Activated naive CD8-positive, alpha-beta T cell treated with anti-CD3 and anti-CD28 coated beads, Interleukin-2, amount 50 U/mL, for 24 hours (primary cell): Measurements from ENCODE around the gene DYNLRB2.

Experiments used
- ATAC-seq: fragments of 150-1000 bp; cut with Tn5 transposase; one replicate; pipeline ENCODE4 v1.10.0; 2021
- DNase-seq: peaks from one replicate; pipeline ENCODE4 v3.0.0; 2021
- H3K27ac Mint-ChIP-seq: one replicate; pipeline ENCODE4 v1.8.0; 2021; ENCODE audit warnings: mild to moderate bottlenecking, mixed read lengths
- H3K27me3 Mint-ChIP-seq: one replicate; pipeline ENCODE4 v1.8.0; 2021; ENCODE audit warnings: mixed read lengths
- H3K36me3 Mint-ChIP-seq: one replicate; pipeline ENCODE4 v1.8.0; 2021; ENCODE audit warnings: low read depth, mixed read lengths
- H3K4me1 Mint-ChIP-seq: one replicate; pipeline ENCODE4 v1.8.0; 2021; ENCODE audit warnings: mixed read lengths
- H3K4me3 Mint-ChIP-seq: one replicate; pipeline ENCODE4 v1.8.0; 2021; ENCODE audit warnings: mild to moderate bottlenecking, moderate library complexity, mixed read lengths
- H3K9me3 Mint-ChIP-seq: one replicate; pipeline ENCODE4 v1.8.0; 2021; ENCODE audit warnings: mixed read lengths

DYNLRB2 gene

GRCh38 chr16:80540516-80541305 is at the start of gene DYNLRB2:
TSS of gene DYNLRB2 (plus strand) at chr16:80540993. CDS start at chr16:80541077, 84 bp downstream.
- Mint-ChIP-seq H3K27me3 (peaks cover 12% of the 10 kb centered on the region), H3K4me1 (peaks cover 24% of the 10 kb centered on the region), H3K36me3 (peaks cover 4% of the 10 kb centered on the region), H3K9me3 (peaks cover 6% of the 10 kb centered on the region), H3K4me3 (peak within 1 kb of the TSS; percentile 89), H3K27ac (peak within 1 kb of the TSS; percentile 98)
- ATAC-seq (peak; percentile 90), DNase-seq (peak; percentile 94)

DNA sequence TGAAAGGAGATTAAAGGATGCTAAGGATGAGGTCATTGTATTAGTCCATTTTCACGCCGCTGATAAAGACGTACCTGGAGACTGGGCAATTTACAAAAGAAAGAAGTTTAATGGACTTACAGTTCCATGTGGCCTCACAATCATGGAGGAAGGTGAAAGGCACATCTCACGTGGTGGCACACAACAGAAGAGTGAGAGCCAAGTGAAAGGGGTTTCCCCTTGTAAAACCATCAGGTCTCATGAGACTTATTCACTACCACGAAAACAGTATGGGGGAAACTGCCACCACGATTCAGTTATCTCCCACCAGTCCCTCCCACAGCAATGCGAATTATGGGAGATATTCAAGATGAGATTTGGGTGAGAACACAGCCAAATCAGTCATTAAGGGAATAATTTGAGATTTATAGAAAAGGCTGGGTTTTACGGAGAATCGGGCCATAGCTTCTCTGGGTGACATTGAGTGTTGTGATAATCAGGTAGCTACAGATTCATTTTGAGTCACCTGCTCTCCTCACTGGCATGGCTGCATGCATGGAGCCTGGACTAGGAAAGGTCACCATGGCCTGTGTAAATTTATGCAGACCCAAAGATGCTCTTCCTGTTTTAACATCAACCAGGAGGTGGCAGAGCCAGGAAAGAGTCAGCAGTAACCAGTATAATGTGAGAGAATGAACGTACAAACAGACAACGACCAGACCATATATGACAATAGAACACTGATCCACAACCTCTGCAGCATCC is 40.5 kb upstream of the DYNLRB2 start:
- DNase-seq, result no peak
- Mint-ChIP-seq H3K4me1 (peaks cover 18% of the 10 kb centered on the region), H3K27ac (no peak overlapping the region), H3K36me3 (peaks cover 4% of the 10 kb centered on the region), H3K9me3 (peaks cover 11% of the 10 kb centered on the region), H3K4me3 (no peak overlapping the region), H3K27me3 (no peaks in the 10 kb centered on the region)
- ATAC-seq, result peak; percentile 59

GRCh38 chr16:80500961-80501525 is 39.8 kb upstream of the DYNLRB2 start:
- H3K27ac Mint-ChIP-seq, result no peak overlapping the region
- DNase-seq, result no peak
- no peak for ATAC-seq

GRCh38 chr16:80503107-80503506 is 37.7 kb upstream of the DYNLRB2 start:
- DNase-seq (no peak), ATAC-seq (no peak)
- no peak overlapping the region for H3K27ac Mint-ChIP-seq
- H3K36me3 Mint-ChIP-seq, result peaks cover 4% of the 10 kb centered on the region
- H3K4me1 Mint-ChIP-seq, result peaks cover 18% of the 10 kb centered on the region
- H3K27me3 Mint-ChIP-seq, result peaks cover 5% of the 10 kb centered on the region
- peaks cover 11% of the 10 kb centered on the region for H3K9me3 Mint-ChIP-seq
- H3K4me3 Mint-ChIP-seq, result no peak overlapping the region

More at GRCh38 chr16:80500961-80501525, 39.8 kb upstream of the DYNLRB2 start:
- Mint-ChIP-seq H3K9me3 (peaks cover 11% of the 10 kb centered on the region), H3K27me3 (peaks cover 2% of the 10 kb centered on the region), H3K4me3 (no peak overlapping the region), H3K36me3 (peaks cover 4% of the 10 kb centered on the region), H3K4me1 (peaks cover 18% of the 10 kb centered on the region)

DNA sequence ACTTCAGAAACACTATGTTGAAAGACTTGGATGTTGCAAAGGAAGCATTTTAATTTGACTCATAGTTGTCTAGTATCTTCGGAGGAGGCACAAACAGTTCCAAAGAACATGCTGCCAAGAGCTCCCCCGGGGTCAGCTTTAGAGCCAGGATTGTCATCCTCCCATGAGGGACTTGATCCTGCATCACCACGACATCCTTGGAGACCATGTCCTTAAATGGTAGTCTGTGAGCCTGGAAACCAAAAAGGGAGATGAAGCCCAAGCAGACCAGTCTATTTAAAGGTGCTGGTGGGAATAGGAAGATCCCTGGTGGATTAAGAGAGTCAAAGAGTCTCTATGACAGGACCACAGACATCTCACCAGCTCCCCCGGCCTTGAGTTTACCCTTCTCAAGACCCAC is 33.3 kb upstream of the DYNLRB2 start:
- H3K4me3 Mint-ChIP-seq, result no peak overlapping the region
- DNase-seq (no peak), ATAC-seq (no peak)
- no peak overlapping the region for H3K27ac Mint-ChIP-seq
- H3K9me3 Mint-ChIP-seq, result peaks cover 4% of the 10 kb centered on the region
- H3K36me3 Mint-ChIP-seq, result no peaks in the 10 kb centered on the region
- H3K27me3 Mint-ChIP-seq, result peaks cover 7% of the 10 kb centered on the region
- no peaks in the 10 kb centered on the region for H3K4me1 Mint-ChIP-seq

- ATAC-seq (no peak), DNase-seq (no peak)
- no peak overlapping the region for H3K4me3 Mint-ChIP-seq
- H3K27ac Mint-ChIP-seq, result no peak overlapping the region
- H3K36me3 Mint-ChIP-seq, result no peaks in the 10 kb centered on the region
- H3K27me3 Mint-ChIP-seq, result peaks cover 7% of the 10 kb centered on the region
- H3K9me3 Mint-ChIP-seq, result no peaks in the 10 kb centered on the region
- H3K4me1 Mint-ChIP-seq, result no peaks in the 10 kb centered on the region
These were observed 30.9 kb upstream of the DYNLRB2 start for GRCh38 chr16:80509872-80510271.

- Mint-ChIP-seq H3K27ac (no peak overlapping the region), H3K4me3 (no peak overlapping the region), H3K4me1 (no peaks in the 10 kb centered on the region), H3K27me3 (peaks cover 5% of the 10 kb centered on the region), H3K9me3 (no peaks in the 10 kb centered on the region), H3K36me3 (no peaks in the 10 kb centered on the region)
- ATAC-seq (no peak), DNase-seq (no peak)
These were observed 28.8 kb upstream of the DYNLRB2 start for GRCh38 chr16:80511824-80512592.

GRCh38 chr16:80512593-80512853 is 28.3 kb upstream of the DYNLRB2 start:
- no peak for ATAC-seq
- no peak overlapping the region for H3K27ac Mint-ChIP-seq
- H3K36me3 Mint-ChIP-seq, result no peaks in the 10 kb centered on the region
- H3K9me3 Mint-ChIP-seq, result no peaks in the 10 kb centered on the region
- no peak overlapping the region for H3K4me3 Mint-ChIP-seq
- peaks cover 5% of the 10 kb centered on the region for H3K27me3 Mint-ChIP-seq
- no peak for DNase-seq
- no peaks in the 10 kb centered on the region for H3K4me1 Mint-ChIP-seq

DNA sequence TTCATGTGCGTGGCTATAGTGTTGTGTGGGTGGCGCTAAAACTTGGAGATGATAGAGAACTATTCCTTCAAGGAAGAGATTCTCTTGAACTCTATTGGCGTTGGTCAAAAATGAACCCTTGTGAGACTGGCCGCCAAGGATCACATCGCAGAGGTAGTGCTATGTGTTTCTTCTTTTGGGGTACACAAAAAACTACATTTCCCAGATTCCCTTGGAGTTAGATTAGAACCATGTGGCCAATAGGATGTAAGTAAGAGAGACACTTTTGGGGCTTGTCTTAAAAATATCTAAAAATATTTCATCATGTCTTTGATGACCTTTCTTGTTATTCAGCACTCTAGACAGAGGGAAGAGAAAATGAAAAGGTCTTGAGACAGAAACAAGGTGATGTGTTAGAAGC is 25.4 kb upstream of the DYNLRB2 start:
- Mint-ChIP-seq H3K9me3 (no peaks in the 10 kb centered on the region), H3K4me1 (peaks cover 19% of the 10 kb centered on the region), H3K27me3 (peaks cover 2% of the 10 kb centered on the region), H3K27ac (no peak overlapping the region), H3K4me3 (no peak overlapping the region), H3K36me3 (no peaks in the 10 kb centered on the region)
- no peak for DNase-seq
- no peak for ATAC-seq

GRCh38 chr16:80517846-80518245 is 22.9 kb upstream of the DYNLRB2 start:
- peaks cover 2% of the 10 kb centered on the region for H3K27me3 Mint-ChIP-seq
- no peaks in the 10 kb centered on the region for H3K36me3 Mint-ChIP-seq
- no peaks in the 10 kb centered on the region for H3K9me3 Mint-ChIP-seq
- H3K4me3 Mint-ChIP-seq, result no peak overlapping the region
- ATAC-seq, result no peak
- peaks cover 19% of the 10 kb centered on the region for H3K4me1 Mint-ChIP-seq
- H3K27ac Mint-ChIP-seq, result no peak overlapping the region
- no peak for DNase-seq

GRCh38 chr16:80518436-80518835 is 22.4 kb upstream of the DYNLRB2 start:
- H3K4me3 Mint-ChIP-seq, result no peak overlapping the region
- peaks cover 2% of the 10 kb centered on the region for H3K27me3 Mint-ChIP-seq
- no peaks in the 10 kb centered on the region for H3K9me3 Mint-ChIP-seq
- peak; percentile 66 for ATAC-seq
- no peak overlapping the region for H3K27ac Mint-ChIP-seq
- H3K36me3 Mint-ChIP-seq, result no peaks in the 10 kb centered on the region
- H3K4me1 Mint-ChIP-seq, result peaks cover 19% of the 10 kb centered on the region
- no peak for DNase-seq

GRCh38 chr16:80519189-80519588 is 21.6 kb upstream of the DYNLRB2 start:
- no peaks in the 10 kb centered on the region for H3K36me3 Mint-ChIP-seq
- H3K27ac Mint-ChIP-seq, result no peak overlapping the region
- ATAC-seq (no peak), DNase-seq (no peak)
- H3K9me3 Mint-ChIP-seq, result no peaks in the 10 kb centered on the region
- H3K4me3 Mint-ChIP-seq, result no peak overlapping the region
- peaks cover 2% of the 10 kb centered on the region for H3K27me3 Mint-ChIP-seq
- H3K4me1 Mint-ChIP-seq, result peaks cover 19% of the 10 kb centered on the region

GRCh38 chr16:80525420-80525819 is 15.4 kb upstream of the DYNLRB2 start:
- Mint-ChIP-seq H3K27ac (no peak overlapping the region), H3K27me3 (peaks cover 4% of the 10 kb centered on the region), H3K9me3 (no peaks in the 10 kb centered on the region), H3K36me3 (no peaks in the 10 kb centered on the region), H3K4me3 (no peak overlapping the region), H3K4me1 (no peaks in the 10 kb centered on the region)
- no peak for ATAC-seq
- no peak for DNase-seq

DNA sequence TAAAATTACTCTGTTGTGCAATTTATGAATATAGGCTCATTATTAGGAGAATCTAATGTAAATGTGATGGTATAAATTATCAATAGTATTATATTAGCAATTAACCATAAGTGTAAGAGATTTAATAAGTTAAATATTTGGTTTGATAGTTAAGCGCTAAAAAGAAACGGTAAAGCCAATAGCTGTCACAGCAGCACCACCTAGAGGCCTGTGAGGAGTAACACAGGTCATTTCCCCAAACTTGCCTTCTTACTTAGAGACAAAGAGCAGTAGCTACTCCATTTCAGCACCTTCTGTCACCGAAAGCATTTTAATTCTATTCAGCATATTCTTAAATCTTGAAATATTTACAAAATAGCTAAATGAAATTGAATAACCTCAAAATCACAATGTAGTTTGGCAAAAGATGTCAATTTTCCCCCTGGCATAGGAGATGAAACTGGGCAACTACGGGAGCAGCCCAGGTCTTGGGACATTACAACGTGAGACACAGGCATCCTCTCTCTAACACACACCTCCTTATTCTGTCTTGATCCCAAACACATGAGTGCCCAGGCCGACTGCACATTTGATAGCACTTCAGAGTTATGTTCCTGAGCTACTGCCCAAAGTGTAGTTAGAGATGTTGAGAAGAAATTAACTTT is 14.3 kb upstream of the DYNLRB2 start:
- DNase-seq, result peak; percentile 55
- no peak overlapping the region for H3K27ac Mint-ChIP-seq
- no peak for ATAC-seq
- H3K4me3 Mint-ChIP-seq, result no peak overlapping the region
- peaks cover 4% of the 10 kb centered on the region for H3K27me3 Mint-ChIP-seq
- H3K4me1 Mint-ChIP-seq, result no peaks in the 10 kb centered on the region
- no peaks in the 10 kb centered on the region for H3K9me3 Mint-ChIP-seq
- H3K36me3 Mint-ChIP-seq, result no peaks in the 10 kb centered on the region
